ENCODE data around the gene ERMAP.

DNA sequence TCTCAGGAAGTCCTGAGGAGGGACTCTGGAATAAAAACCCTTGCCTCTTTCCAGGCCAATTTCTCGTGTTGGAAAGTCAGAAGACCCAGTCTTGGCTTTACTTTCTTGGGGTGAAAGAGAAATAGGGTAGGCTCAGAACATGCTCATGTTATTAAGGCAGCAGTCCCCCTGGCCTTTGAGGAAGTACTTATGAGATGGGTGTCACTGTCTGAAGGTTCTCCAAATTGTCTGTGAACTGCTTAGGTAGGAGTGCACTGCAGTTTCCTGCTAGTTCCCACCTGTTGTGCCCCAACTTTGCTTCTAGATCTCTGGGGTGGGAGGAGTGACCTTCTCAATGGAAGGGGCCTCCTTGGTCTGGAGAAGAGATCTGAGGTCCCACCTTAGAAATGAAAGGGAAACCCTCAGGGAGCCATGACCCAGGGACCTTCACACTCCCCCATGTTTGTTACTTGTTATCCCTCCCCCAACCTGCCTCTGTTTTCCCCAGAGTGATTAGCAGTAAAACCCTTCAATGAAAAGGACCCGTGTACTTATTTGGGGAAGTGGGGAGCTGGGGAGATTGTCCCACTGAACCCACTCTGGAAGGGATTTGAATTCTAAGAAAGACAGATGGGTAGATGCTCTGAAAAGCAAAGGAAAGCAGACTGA lies 35.2 kb downstream of the ERMAP start:
- TF ChIP-seq ZNF274 (IDR thresholded peaks at IDR 0.05; ENCODE audit: low read depth, low read length) (no peak), YY1 (IDR thresholded peaks at IDR 0.05; ENCODE audit: insufficient read depth, insufficient read length) (no peak), SUZ12 (IDR thresholded peaks at IDR 0.05; ENCODE audit: extremely low read depth, insufficient read depth, insufficient read length) (no peak)

All from NT2/D1 (cell line).